A549 (cell line): ENCODE measurements around the gene TMEM74B.

Experiments
- CTCF ChIP-seq: fragments of >200 bp; sonication (Bioruptor Twin); formaldehyde crosslinking; IDR thresholded peaks from 3 replicates; pipeline ENCODE4 v1.5.1; 2016
- RAD21 ChIP-seq, 2 experiments: fragments of >200 bp in 1 of 2; sonication (Bioruptor Twin) in 1 of 2; formaldehyde crosslinking in 1 of 2; IDR thresholded peaks in 1 of 2; conservative IDR thresholded peaks in 1 of 2; 2 replicates in 1 of 2; 3 replicates in 1 of 2; pipeline ENCODE4 v1.6.1; 2012 to 2018; ENCODE audit warnings: inconsistent platforms in 1 of 2

- TF ChIP-seq CTCF (no peak), RAD21 (conservative IDR thresholded peaks at IDR 0.05 in 1 of 2, IDR thresholded peaks at IDR 0.05 in 1 of 2) (no peak)
Observed at GRCh38 chr20:1225263-1225782, 40.5 kb upstream of the TMEM74B start.
